Prostate gland (tissue), 2 donors: ENCODE results near the gene VWA1. TPM values are rescaled to one million over a fixed set of nuclear protein-coding genes. Genes with fewer than 3 reads are reported as not detected.
"Not testable (repeated sequence)": the region's sequence is repeated elsewhere in the genome, so short reads cannot be mapped to it uniquely, and the experiment has no call there.

ENCODE experiments used
- DNase-seq: peaks from one replicate; pipeline ENCODE4 v3.0.0-alpha.2; 2019; ENCODE audit warnings: low spot score
- H3K27ac ChIP-seq, 2 donors: fragments of 200-600 bp; sonication (generic); 2 replicates each; pipeline ENCODE4 v1.5.1; 2017 to 2019
- H3K27me3 ChIP-seq: fragments of 200-600 bp; sonication (generic); replicated peaks from 2 replicates; pipeline ENCODE4 v1.5.1; 2019; ENCODE audit not compliant: insufficient read depth
- H3K36me3 ChIP-seq, 2 donors: fragments of 200-600 bp; sonication (generic); 1 replicate in 1 of 2; 2 replicates in 1 of 2; pipeline versions ENCODE4 v1.5.1 to v1.8.1; 2017 to 2019
- H3K4me1 ChIP-seq: fragments of 200-600 bp; sonication (generic); replicated peaks from 2 replicates; pipeline ENCODE4 v1.5.1; 2019
- H3K4me3 ChIP-seq, 2 donors: fragments of 200-600 bp; sonication (generic); 2 replicates each; pipeline ENCODE4 v1.5.1; 2017 to 2019
- H3K9me3 ChIP-seq: fragments of 200-600 bp; sonication (generic); 2 replicates; pipeline ENCODE4 v1.5.1; 2017
- CTCF ChIP-seq, 4 experiments: fragments of 200-600 bp in 2 of 4; fragments of 450-650 bp in 2 of 4; sonication (generic) in 2 of 4; IDR thresholded peaks; 1 replicate in 3 of 4; 2 replicates in 1 of 4; pipeline ENCODE4 v1.5.1; 2016 to 2019; ENCODE audit warnings: antibody characterized with exemption in 4 of 4, mild to moderate bottlenecking in 2 of 4, moderate library complexity in 2 of 4
- POLR2A ChIP-seq: fragments of 450-650 bp; IDR thresholded peaks from one replicate; pipeline ENCODE4 v1.6.1; 2016; ENCODE audit warnings: antibody characterized with exemption, mild to moderate bottlenecking
- POLR2AphosphoS5 ChIP-seq: sonication (generic); formaldehyde crosslinking; IDR thresholded peaks from one replicate; pipeline ENCODE4 v1.6.1; 2017; ENCODE audit warnings: antibody characterized with exemption
- WGBS: methylation state at CpG from one replicate; pipeline ENCODE4 v1.1.5; 2018; 5-methylcytosine and 5-hydroxymethylcytosine counted together
- intact Hi-C: fragments of 100-400 bp; cut with DNase I; formaldehyde crosslinking; loops from one replicate; pipeline ENCODE4 v1.14.2; 2022
- total RNA-seq, 2 donors: library from RNA; depleted of rRNA; stranded (reverse); fragments of >200 nt; gene quantifications; one replicate each; pipeline ENCODE4 v1.1.0, GENCODE V29; 2016

The VWA1 gene
- total RNA-seq, 2 donors from 2014 or later, result 191 to 227 TPM

- DNase-seq, H3K27ac ChIP-seq, H3K9me3 ChIP-seq, H3K27me3 ChIP-seq, intact Hi-C loops, H3K4me3 ChIP-seq, H3K4me1 ChIP-seq: not testable (repeated sequence)
- peaks cover 3 to 20% of the 10 kb centered on the region in 2 donors for H3K36me3 ChIP-seq
- 73% methylated on average over 30 of the region's 31 CpGs for WGBS
Observed at GRCh38 chr1:1485755-1486317, 50.3 kb downstream of the VWA1 start.

- TF ChIP-seq POLR2AphosphoS5 (no peak), POLR2A (no peak), CTCF (IDR thresholded peaks at IDR 0.05) (no peak)
Observed at GRCh38 chr1:1487701-1488100, 52.2 kb downstream of the VWA1 start.

GRCh38 chr1:1489231-1489630 lies 53.7 kb downstream of the VWA1 start:
- no peak overlapping the region for H3K4me3 ChIP-seq
- no peaks in the 10 kb centered on the region for H3K9me3 ChIP-seq
- peaks cover 0 to 3% of the 10 kb centered on the region in 2 donors for H3K36me3 ChIP-seq
- WGBS, result 94% methylated on average over 16 of the region's 16 CpGs
- intact Hi-C loops, result no loop called here
- no peak for DNase-seq
- H3K4me1 ChIP-seq, result no peaks in the 10 kb centered on the region
- no peak overlapping the region for H3K27ac ChIP-seq
- no peaks in the 10 kb centered on the region for H3K27me3 ChIP-seq
- TF ChIP-seq POLR2A (no peak), CTCF (IDR thresholded peaks at IDR 0.05) (no peak), POLR2AphosphoS5 (no peak)

More at GRCh38 chr1:1487701-1488100, 52.2 kb downstream of the VWA1 start:
- Histone ChIP-seq H3K27me3 (no peaks in the 10 kb centered on the region), H3K36me3 (peaks cover 3 to 12% of the 10 kb centered on the region in 2 donors), H3K4me1 (no peaks in the 10 kb centered on the region), H3K27ac (no peak overlapping the region), H3K9me3 (no peaks in the 10 kb centered on the region), H3K4me3 (no peak overlapping the region)
- intact Hi-C loops, result no loop called here
- DNase-seq, result no peak
- WGBS, result 93% methylated on average over 18 of the region's 18 CpGs

GRCh38 chr1:1489861-1490260 lies 54.4 kb downstream of the VWA1 start:
- TF ChIP-seq POLR2AphosphoS5 (no peak), CTCF (IDR thresholded peaks at IDR 0.05) (no peak), POLR2A (no peak)
- Histone ChIP-seq H3K4me1 (no peaks in the 10 kb centered on the region), H3K9me3 (no peaks in the 10 kb centered on the region), H3K36me3 (peaks cover 0 to 3% of the 10 kb centered on the region in 2 donors), H3K27ac (no peak overlapping the region), H3K27me3 (no peaks in the 10 kb centered on the region), H3K4me3 (no peak overlapping the region)
- intact Hi-C loops, result no loop called here
- DNase-seq, result no peak
- WGBS, result 94% methylated on average over 16 of the region's 19 CpGs

GRCh38 chr1:1490633-1491230 lies 55.2 kb downstream of the VWA1 start:
- no peak overlapping the region for H3K4me3 ChIP-seq
- no peak overlapping the region for H3K27ac ChIP-seq
- no peaks in the 10 kb centered on the region for H3K27me3 ChIP-seq
- H3K4me1 ChIP-seq, result no peaks in the 10 kb centered on the region
- no peak for DNase-seq
- intact Hi-C loops, result no loop called here
- TF ChIP-seq POLR2A, result no peak
- TF ChIP-seq CTCF (IDR thresholded peaks at IDR 0.05), result no peak
- no peak for TF ChIP-seq POLR2AphosphoS5
- no peaks in the 10 kb centered on the region for H3K9me3 ChIP-seq
- peaks cover 0 to 3% of the 10 kb centered on the region in 2 donors for H3K36me3 ChIP-seq
- 98% methylated on average over 8 of the region's 25 CpGs for WGBS
